Measurements from ENCODE around the gene SLC6A1.

SLC6A1 gene

DNA sequence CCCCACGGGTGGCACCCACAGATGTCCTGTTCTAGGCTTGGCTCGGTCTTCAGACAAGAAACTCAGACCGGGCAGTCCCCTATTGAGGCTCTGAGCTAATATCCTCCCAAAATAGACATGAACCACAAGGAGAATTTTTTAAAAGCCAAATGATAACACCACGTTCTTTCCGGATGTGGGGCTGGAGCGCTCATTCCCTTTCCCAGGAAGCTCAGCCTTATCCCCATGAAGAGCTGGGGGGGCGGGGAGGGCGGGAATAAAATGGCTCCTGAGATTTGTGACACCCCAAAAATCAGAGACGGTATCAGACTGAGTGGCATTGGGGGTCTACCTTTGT lies 1.1 kb downstream of the SLC6A1 start:
- DNase-seq (no peak), ATAC-seq (no peak)

DNA sequence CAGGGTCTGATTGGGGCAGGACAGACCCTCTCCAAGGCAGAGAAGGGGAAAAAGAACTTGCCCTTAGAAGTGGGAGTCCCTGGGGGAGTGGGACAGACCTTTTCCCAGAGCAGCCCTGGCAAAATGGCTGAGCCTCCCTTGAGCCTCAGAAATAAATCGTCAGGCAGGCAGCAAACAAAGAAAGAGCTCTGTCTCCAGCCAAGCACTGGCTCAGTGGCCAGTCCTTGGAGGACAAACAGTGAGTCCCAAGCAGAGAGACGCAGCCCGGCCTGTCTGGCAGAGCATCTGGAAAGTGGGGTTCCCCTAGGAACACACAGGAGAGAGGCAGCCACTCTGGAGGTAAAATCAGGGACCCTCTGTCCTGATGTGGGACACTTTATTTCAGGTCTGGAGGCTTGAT lies 1.8 kb downstream of the SLC6A1 start:
- no peak for ATAC-seq
- DNase-seq = no peak

DNA sequence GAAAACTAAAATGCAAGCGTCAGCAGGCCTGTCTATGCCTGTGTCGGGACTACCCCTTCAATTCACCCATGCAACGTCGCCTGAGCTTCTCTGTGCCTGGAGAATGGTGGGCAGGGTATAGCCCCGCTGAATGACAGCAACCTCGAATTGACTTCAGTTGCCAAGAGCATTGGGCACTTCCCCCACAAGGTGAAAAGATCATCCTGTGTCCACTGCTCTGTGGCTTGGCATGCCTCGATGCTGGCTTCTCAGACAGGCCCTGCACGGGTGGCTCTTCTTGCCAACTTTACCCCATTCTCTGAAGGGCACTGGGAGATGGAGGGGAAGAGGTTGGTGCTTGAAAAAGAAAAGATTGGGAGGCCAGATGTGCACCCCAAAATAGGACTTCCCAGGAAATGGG lies 3.3 kb downstream of the SLC6A1 start:
- DNase-seq (no peak), ATAC-seq (no peak)

DNA sequence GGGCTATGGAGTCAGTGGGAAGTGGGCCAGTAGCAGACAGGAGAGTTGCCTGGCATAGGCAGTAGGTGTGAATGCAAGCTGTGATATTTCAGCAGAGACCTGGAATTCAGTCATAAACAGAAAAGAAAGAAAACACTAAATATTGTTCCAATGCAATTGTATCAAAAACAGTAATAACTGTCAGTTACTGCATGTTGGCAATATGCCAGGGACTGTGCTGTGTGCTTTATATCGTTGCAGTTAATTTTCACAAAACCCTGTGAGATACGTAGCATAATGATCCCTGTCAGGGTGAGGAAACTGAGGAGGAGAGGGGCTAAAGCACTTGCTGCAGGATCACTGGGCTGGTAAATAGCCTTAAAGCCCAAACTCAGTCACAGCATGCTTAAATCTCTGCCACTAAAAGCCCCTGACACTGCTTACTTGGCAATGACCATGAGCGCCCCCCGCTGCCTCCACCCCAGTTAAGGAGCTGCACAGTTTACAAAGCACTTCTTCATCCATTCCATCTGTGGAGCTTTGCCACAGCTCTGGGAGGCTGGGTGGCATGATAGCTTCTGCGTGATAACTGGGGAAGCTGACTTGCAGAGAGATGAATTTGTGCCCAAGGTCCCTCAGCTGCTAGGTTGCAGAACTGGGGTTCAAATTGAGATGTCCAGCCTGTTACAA lies 3.9 kb downstream of the SLC6A1 start:
- no peak for DNase-seq
- ATAC-seq = no peak

DNA sequence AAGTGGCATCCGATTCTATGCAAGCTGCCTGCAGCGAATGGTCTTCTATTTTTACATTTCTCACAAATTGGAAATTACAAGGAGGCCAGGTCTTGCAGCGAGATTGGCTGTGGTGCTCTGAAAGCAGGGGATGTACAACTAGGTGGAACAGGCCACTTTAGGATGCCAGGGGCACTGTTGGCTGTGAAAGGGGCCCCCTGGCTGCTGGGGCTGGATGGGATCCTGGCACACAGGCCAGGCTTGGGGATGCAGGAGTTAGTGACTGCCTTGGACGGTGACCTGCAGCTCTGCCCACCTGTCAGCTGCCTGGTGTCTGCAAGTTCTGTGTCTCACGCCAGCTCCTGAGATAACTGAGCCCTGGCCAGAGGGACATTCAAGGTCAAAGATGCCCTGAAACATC lies 4.6 kb downstream of the SLC6A1 start:
- DNase-seq = no peak
- ATAC-seq = no peak

DNA sequence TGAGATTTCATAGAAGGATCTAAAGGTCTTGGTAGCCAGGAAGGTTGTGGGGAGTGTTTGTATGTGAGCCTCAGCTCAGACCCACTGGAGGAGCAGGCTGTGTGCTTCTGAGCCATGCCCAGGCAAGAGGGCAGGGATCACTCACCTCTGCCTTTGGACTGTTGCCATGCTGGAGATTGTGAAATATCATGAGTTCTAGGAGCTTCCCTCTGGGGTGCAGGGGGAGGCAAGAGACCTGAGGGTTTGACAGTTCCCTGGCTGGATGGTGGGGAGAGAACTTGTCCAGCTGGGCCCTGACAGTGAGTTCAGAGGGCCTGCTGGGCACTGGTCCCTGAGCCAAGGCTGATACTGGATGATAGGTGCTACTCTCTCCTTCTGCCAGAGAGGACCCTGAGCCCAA lies 6.0 kb downstream of the SLC6A1 start:
- ATAC-seq = no peak
- DNase-seq = no peak

DNA sequence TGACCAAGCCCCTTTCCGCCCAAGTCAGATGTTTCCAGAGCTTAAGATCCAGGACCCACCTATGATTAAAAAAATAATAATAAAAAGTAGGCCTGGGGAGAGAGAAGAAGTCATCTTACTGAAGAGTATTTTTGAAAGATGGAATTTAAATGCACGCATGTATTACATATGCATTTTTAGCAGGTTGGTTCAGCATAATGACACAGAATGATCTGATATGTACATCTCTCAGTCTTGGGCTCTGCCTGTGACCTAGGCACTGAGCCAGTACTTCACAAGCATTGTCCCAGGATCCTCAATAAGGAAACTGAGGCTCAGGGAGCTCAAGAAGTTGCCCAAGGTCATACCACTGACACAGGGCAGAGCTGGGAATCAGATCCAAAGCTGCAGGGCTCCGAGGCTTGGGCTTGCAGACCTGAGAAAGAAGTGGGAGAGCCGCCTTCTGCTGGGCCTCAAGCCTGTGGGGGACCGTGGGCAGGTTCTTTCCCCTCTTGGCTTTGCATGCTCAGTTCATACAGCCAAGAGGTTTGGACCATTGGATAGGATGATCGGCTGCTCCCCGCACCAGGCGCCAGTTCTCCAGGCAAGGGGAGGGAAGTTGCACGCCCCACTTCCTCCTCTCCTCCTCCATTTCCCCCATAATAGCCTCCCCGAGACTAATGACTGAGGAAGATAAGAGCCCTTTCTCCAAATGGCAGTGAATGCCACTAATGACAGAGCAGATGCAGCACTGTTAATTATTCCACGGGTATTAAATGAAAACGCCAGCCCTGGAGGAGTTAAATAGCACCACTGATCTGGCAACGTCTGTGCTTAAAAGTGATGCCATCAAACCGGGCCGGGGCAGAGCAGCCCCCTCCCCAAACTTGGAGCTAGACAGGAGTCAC lies 6.9 kb downstream of the SLC6A1 start:
- DNase-seq (no peak), ATAC-seq (no peak)

DNA sequence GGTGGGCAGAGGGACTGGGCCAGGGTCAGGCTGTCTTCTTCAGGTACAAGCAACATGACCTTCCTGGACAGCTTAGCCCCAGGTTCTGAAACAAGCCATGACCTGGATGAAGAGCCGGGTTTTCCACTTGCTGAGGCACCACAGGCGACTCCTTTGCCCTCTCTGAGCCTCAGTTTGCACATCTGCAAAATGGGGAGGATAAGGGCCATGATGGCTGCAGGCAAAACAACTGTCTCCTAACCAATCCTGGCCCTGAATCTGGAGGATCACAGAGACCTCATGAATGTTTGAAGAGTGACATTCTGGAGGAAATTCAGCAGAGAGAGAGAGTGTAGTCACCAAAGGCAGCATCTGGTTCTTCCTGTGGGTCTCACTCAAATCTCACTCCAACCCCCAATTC lies 8.0 kb downstream of the SLC6A1 start:
- ATAC-seq (no peak), DNase-seq (no peak)

DNA sequence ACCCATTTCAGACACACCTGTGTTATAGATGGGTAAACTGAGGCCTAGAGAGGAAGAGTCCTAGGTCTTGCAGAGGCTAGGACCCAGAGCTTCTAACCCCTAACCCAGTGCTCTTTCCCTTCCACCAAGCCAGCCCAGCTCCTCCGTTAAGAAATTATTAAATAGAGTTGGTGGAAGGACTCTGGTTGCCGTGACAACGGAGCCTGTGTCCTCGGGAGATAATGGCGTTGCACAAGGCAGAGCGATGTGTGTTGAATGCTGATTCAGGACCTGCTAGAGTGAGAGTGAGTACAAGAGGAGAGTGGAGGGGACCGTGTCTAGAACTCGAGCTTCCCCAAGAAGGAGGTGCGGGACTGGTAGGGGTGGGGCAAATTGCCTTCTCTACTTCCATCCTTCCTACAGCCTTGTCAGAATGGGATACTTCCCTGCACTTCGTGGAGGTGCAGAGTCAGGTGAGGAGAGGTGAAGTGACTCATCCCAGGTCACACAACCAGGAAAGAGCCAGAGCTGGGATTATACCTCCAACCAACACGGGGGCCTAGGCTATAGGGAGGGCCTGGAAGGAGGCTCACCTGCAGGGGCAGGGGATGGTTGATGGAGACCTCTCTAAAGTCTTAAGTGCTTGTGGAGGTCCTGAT lies 8.6 kb downstream of the SLC6A1 start:
- DNase-seq = no peak
- ATAC-seq = no peak

DNA sequence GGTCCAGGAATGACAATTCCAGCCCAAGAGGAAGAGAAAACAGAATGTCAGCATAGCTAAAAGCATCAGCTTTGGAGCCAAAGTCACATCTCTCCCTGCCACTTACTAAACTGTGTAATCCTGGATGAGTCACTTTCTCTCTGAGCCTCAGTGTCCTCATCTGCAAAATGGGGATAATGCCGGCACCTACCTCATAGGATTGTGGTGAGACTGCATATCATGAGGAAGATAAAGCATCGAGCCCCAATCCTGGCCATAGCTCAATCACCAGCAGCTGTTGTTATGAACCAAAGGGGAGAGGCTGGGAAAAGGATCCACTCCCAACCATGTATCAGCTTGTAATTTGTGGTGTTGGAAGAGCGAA lies 9.1 kb downstream of the SLC6A1 start:
- DNase-seq (no peak), ATAC-seq (no peak)

DNA sequence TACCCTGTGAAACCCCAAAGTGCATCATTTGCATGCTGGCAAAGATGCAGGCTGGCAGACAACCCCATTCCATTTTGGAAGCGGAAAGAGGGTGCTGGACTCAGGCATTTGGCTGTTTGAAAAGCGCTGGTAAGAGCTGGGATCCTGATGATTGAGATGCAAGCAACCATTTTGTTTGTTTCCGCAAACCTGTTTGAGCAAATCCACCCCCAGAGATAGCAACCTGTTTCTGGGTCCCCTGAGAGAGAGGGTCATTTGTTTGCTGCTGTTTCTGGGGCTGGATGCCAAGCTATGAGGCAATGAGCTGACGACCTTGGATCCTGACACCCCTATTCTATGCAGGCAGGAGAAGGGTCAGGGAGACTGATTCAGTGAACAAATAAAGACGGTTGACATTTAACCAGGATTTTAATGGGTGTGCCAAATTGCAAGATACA lies 9.8 kb downstream of the SLC6A1 start:
- ATAC-seq = no peak
- DNase-seq = no peak

DNA sequence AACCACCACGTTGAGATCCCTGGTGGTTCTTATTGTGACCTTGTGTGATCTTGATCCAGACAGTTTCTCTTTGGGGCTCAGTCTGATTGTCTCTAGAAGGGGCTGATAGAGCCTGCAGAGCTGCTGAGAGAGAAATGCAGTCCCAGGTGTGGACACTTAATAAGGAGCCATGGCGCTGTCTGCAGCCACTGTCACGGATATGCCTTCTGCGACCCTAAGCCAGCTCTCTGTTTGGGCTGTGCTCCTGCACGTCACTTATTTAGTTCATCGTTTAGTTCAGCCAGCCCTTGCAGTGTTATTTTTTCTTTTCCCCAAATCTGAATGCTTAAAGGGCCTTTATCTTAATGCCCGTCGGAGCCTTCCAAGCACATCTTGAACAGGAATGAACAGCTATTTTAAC lies 12.0 kb downstream of the SLC6A1 start:
- ATAC-seq (no peak), DNase-seq (no peak)

DNA sequence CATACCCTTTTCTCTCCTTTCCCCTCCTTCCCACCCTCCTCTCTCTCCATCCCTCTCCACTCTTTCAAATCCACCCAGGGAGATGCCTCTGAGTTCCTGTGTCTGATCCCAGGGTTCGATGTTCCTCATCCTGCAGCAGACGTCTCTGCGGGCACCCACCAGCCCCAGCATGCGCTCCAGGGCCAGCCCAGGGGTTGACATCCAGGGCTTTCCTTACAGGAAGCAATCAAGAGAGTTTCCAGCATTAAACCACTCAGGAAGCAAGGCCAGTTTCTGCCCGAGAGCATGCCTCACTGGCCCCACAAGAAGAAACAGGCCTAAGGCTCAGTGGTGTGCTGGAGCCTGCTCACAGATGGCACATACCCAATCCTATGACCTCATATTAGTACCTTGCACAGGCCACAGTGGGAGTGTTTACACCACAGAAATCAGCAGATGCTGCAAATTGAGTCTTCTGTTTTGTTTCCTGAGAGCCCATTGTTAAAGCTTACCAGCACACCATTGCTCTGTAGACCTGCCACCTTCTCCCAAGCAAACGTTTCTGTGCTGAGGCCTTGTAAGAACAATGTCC lies 13.2 kb downstream of the SLC6A1 start:
- ATAC-seq (no peak), DNase-seq (no peak)

DNA sequence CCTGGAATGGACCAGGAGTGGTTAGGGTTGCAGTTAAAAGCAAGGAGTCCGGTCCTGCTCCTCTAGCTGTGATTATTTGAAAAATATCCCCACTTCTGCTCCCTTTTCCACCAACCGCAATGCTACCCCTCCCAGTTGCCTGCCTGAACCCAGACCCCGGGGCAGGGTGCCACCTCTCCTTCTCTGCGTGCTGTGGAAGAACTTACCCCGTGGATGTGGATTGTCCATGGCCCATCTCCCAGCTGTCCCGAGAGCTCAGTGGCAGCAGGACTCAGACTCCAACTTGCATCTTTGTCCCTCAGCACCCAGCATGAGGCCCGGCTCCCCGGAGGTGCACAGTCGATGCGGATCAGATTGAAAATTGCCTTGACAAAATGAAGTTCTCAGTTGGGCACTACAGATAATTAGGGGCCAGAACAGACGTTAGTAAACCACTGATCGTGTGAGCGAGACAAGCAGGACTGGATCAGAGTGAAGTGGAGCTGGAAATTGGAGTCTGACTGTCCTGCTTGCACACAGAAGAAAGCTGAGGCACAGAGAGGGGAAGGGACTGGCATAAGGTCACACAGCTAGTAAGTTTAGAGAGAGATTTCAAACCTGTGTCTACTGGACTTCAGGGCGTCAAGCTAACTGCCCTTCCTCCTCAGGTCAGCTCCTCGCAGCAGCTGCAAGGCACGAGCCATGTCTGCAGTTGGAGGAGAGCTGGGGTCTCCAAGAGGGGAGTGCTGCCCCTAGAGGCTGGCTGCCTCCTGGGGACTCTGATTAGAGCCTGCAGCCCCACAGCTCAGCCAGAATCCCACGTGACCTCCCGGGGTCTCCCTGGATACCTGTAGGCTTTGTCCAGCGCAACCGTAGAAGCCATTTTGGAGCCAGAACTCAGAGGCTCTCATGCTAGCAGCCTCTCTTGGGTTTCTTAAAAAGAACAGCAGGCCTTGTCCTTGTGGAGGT lies 14.7 kb downstream of the SLC6A1 start:
- DNase-seq (no peak), ATAC-seq (no peak)

DNA sequence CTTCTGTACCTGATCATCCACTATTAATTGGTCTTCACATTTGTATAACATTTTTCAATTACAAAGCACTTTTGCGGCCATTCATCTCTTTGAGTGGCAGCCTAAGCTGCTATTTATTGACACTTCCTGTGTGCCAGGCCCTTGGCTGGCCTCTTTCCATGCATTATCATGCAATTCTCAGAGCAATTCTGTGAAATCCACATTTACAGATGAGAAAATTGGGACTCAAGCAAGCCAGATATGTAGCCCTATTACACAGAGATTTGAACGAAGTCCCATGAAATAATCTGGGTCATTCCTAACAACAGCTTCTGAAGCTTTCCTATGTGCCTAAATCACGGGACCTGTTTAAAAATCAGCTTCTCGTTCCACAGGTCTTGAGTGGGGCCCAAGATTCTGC lies 17.4 kb downstream of the SLC6A1 start:
- DNase-seq = no peak
- no peak for ATAC-seq

DNA sequence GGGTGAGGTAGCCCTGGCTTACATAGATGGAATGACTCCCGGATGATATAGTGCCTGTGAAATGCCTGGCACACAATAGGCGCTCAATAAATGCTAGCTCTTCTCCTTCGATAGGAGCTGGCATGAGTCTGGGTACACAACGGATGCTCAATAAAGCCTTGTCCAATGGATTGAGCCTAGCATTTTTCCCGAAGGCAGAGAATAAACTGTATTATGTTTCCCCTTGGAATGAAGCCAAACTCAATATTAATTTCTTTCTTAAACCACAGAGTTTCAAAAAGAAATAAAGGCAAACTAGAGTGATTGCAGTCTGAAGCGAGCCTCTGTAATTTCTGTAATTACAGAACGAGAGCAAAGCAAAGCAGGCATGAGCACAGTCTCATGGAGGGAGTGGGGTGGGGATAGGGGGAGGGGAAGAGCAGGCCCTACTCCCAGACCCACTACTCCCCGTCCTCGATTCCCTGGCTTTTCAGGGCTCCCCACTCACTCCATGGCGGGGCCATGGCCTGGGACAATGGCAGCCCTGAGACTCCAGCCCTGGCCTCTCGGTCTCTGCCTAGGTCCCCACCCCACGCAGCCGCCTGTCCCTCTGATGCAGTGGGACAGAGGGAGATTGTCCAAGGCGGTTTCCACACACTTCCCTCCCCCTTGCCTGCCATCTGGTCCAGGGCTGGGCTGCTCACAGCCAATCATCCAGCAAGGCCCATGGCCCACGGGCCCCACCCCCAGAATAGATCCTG lies 18.0 kb downstream of the SLC6A1 start:
- DNase-seq = no peak
- no peak for ATAC-seq

DNA sequence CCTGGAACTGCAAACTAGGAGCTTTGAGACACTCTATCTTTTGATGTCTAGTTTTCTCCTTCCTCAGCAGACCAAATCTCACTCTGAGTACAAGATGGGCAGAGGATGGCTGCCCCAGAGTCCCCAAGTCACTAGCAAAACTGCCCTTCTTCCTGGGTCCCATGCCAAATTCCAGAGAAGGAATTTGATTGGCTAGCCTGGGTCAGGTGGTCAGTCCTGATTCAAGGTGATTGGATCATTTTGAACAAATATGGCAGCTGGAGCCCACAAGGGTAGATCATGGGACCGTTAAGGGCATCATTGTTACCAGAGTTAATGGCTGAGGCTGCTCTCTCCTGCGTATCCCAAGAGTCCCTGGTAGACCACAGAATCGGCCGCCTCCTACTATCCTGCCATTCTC lies 21.7 kb downstream of the SLC6A1 start:
- DNase-seq (no peak), ATAC-seq (no peak)

DNA sequence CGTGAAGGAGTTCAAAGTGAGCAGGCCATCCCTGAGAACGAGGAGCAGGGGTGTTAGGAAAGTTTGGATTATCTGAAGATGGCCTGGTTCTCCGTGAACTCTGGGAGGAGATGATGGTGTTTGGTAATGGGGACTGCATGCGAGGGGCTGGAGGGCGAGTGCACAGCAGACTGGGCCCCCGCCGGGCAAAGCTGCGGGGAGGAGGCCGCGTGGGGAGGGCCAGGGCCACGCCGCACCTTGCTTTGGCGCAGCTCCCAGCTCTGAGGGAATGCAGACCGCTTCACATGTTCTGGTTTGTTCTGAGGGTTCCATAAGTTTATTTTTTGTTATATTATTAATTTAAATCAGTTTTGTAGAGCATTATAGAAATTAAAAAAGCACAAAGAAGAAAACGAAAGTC lies 22.2 kb downstream of the SLC6A1 start:
- ATAC-seq (no peak), DNase-seq (no peak)

DNA sequence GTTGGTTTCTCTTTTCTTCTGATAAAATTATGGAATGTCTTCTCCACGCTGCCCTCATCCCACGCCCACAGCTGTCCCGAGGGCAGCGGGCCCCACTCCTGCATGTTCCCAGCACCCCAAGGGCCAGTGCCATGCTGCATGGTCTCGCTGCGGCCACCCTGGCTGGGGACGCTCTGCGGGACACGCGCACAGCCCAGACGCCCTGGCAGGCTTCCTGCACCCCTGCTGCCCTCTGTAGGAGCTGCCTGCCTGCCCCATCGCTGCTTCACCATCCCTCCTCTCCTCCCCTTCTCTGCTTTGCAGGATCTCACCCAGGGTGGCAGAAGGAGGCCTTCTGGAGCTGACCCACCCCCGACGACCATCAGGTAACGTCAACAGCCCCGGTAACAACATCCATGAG lies 22.8 kb downstream of the SLC6A1 start:
- no peak for DNase-seq
- no peak for ATAC-seq

DNA sequence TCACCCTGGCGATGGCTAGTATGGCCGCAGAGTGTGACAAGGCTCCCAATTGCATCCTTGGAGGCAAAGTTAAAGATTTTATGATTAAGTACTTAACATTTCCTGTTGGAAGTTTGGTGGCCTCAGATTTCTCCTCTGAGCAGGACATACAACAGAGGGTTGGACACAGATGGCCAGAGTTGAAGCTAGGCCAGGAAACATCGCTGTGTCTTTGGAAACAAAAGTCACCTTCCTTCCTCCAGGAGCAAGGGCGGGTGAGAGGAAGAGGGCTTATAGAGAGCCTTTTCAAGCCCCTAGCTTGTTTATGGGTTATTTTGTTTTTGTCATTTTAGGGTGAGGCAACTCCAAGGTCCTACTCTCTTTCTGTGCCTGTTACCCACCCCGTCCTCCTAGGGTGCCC lies 24.2 kb downstream of the SLC6A1 start:
- ATAC-seq = no peak

DNA sequence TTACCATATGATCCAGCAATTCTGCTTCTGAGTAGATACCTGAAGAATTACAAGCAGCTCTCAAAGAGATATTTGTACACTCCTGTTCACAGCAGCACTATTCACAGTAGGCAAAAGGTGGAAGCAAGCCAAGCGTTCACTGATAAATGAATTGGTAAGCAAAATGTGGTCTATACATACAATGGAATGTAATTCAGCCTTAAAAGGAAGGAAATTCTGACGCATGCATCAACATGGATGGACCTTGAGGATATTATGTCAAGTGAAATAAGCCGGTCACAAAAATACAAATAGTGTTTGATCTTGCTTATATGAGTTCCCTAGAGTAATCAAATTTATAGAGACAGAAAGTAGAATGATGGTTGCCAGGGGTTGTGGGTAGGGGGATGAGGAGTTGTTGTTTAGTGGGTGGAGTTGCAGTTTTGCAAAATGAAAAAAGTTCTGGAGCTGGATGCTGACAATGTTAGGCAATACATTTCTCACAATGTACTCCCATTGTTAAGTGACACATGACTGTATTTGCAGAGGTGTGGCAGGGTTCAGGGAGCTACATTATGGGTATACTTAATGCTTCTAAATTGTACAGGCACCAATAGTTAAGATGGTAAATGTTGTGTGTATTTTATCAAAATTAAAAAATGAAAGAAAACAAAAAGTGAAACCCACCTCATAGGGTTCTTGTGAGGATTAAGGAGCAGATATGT lies 26.7 kb downstream of the SLC6A1 start:
- ATAC-seq (no peak), DNase-seq (no peak)

More for the DNA sequence above, 24.2 kb downstream of the SLC6A1 start:
- DNase-seq = no peak
